ENCODE data around the gene RCHY1.

DNA sequence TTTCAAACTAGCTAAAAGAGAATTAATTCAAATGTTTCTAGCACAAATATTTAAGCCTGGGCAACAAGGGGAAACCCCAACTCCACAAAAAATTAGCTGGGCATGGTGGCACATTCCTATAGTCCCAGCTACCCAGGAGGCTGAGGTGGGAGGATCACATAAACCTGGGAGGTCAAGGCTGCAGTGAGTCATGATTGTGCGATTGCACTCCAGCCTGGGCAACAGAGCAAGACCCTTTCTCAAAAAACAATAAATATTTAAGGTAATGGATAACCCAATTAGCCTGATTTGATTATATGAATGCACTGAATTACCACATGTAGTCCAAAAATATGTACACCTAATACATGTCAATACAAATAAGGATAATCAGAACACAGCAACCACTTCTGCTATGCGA is 14.3 kb downstream of the RCHY1 start:
- TF ChIP-seq, protein P1, sequence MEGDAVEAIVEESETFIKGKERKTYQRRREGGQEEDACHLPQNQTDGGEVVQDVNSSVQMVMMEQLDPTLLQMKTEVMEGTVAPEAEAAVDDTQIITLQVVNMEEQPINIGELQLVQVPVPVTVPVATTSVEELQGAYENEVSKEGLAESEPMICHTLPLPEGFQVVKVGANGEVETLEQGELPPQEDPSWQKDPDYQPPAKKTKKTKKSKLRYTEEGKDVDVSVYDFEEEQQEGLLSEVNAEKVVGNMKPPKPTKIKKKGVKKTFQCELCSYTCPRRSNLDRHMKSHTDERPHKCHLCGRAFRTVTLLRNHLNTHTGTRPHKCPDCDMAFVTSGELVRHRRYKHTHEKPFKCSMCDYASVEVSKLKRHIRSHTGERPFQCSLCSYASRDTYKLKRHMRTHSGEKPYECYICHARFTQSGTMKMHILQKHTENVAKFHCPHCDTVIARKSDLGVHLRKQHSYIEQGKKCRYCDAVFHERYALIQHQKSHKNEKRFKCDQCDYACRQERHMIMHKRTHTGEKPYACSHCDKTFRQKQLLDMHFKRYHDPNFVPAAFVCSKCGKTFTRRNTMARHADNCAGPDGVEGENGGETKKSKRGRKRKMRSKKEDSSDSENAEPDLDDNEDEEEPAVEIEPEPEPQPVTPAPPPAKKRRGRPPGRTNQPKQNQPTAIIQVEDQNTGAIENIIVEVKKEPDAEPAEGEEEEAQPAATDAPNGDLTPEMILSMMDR (IDR thresholded peaks at IDR 0.05) = no peak
- TF ChIP-seq EP300 (IDR thresholded peaks at IDR 0.05) (no peak), POLR2A (IDR thresholded peaks at IDR 0.05) (no peak)
